AG10803 (cell line): ENCODE results near the gene SSTR5.

ENCODE experiments used
- DNase-seq: peaks from one replicate; pipeline ENCODE4 v3.0.0; 2010; ENCODE audit warnings: low read depth
- H3K4me3 ChIP-seq: 2 replicates; pipeline ENCODE4 v1.5.1; 2011; ENCODE audit warnings: mild to moderate bottlenecking, low read length, control low read depth
- CTCF ChIP-seq: conservative IDR thresholded peaks from 2 replicates; pipeline ENCODE4 v1.5.1; 2011; ENCODE audit warnings: mild to moderate bottlenecking, low read length, control low read depth, inconsistent platforms

The SSTR5 gene

GRCh38 chr16:1049976-1050247, 22.6 kb upstream of the SSTR5 start:
- H3K4me3 ChIP-seq = no peak overlapping the region
- DNase-seq = no peak
- TF ChIP-seq CTCF = no peak

GRCh38 chr16:1050516-1050915, 22.0 kb upstream of the SSTR5 start:
- TF ChIP-seq CTCF = no peak
- no peak overlapping the region for H3K4me3 ChIP-seq
- DNase-seq = no peak

- no peak for TF ChIP-seq CTCF
- no peak for DNase-seq
- H3K4me3 ChIP-seq = no peak overlapping the region
Observed at GRCh38 chr16:1050921-1051320, 21.6 kb upstream of the SSTR5 start.

- no peak overlapping the region for H3K4me3 ChIP-seq
- DNase-seq = no peak
- TF ChIP-seq CTCF = no peak
Observed at GRCh38 chr16:1051446-1051845, 21.1 kb upstream of the SSTR5 start.

- DNase-seq = no peak
- no peak overlapping the region for H3K4me3 ChIP-seq
- no peak for TF ChIP-seq CTCF
Observed at GRCh38 chr16:1052721-1053120, 19.8 kb upstream of the SSTR5 start.

GRCh38 chr16:1053121-1053521, 19.4 kb upstream of the SSTR5 start:
- no peak for DNase-seq
- H3K4me3 ChIP-seq = no peak overlapping the region
- no peak for TF ChIP-seq CTCF

- TF ChIP-seq CTCF = no peak
- H3K4me3 ChIP-seq = no peak overlapping the region
- DNase-seq = no peak
Observed at GRCh38 chr16:1053700-1054368, 18.7 kb upstream of the SSTR5 start.
